Bone marrow (tissue), 2 donors: ENCODE measurements around the gene KRTAP9-7.
"Not testable (repeated sequence)": the region's sequence is repeated elsewhere in the genome, so short reads cannot be mapped to it uniquely, and the experiment has no call there.

Source experiments
- DNase-seq, 2 donors: peaks; one replicate each; lab custom pipeline; 2025; lab: John Stamatoyannopoulos, UW

The KRTAP9-7 gene, protein sequence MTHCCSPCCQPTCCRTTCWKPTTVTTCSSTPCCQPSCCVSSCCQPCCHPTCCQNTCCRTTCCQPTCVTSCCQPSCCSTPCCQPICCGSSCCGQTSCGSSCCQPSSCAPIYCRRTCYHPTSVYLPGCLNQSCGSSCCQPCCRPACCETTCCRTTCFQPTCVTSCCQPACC

DNA sequence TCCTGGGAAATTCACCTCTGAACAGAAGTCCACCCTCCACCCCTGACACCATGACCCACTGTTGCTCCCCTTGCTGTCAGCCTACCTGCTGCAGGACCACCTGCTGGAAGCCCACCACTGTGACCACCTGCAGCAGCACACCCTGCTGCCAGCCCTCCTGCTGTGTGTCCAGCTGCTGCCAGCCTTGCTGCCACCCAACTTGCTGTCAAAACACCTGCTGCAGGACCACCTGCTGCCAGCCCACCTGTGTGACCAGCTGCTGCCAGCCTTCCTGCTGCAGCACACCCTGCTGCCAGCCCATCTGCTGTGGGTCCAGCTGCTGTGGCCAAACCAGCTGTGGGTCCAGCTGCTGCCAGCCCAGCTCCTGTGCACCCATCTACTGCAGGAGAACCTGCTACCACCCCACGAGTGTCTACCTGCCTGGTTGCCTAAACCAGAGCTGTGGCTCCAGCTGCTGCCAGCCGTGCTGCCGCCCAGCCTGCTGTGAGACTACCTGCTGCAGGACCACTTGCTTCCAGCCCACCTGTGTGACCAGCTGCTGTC lies at the start of gene KRTAP9-7:
KRTAP9-7 (plus strand) TSS at position 51 of the 543 bp plus-strand sequence; CDS start at position 51, 0 bp downstream.
- DNase-seq = not testable (repeated sequence)

DNA sequence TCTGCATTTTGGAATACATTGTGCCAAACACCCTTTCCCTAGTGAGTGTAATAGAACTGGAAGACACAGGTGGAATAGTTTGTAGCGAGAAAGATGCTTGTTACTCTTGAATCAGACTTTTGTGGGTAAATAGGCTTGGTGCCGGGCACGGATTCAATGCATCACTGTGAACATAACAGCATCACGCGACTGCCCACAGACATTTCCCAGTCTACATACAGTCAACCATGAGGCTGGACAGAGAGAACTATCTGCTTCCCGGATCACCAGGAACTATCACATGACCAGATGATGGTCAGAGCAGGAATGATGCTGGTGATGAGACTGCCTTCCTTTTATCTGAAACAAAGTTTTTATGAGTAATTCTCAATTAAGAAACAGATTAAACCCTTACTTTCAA lies 49.4 kb upstream of the KRTAP9-7 start:
- DNase-seq = no peak

DNA sequence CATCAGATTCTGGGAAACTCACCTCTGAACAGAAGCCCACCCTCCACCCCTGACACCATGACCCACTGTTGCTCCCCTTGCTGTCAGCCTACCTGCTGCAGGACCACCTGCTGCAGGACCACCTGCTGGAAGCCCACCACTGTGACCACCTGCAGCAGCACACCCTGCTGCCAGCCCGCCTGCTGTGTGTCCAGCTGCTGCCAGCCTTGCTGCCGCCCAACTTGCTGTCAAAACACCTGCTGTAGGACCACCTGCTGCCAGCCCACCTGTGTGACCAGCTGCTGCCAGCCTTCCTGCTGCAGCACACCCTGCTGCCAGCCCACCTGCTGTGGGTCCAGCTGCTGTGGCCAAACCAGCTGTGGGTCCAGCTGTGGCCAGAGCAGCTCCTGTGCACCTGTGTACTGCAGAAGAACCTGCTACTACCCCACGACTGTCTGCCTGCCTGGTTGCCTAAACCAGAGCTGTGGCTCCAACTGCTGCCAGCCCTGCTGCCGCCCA lies 48.9 kb upstream of the KRTAP9-7 start, which contains the start of gene KRTAP9-2:
KRTAP9-2 (plus strand) TSS at position 51 of the 498 bp plus-strand sequence; CDS start at position 58, 7 bp downstream.
- not testable (repeated sequence) for DNase-seq

DNA sequence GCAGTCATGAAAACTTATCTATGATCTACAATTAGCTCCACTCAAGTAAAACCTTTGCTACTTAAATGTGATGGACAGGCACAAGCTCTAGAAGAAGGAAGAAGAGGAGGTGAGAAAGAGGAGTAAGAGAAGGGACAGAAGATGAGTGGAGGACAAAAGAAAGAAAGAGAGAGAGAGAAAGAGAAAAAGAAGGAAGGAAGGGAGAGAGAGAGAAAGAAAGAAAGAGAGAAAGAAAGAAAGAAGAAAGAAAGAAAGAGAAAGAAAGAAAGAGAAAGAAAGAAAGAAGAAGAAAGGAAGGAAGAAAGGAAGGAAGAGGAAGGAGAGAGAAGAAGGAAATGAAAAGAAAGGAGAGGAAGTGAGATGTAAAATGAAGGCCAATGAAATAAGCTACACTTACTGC lies 45.4 kb upstream of the KRTAP9-7 start:
- DNase-seq = no peak

DNA sequence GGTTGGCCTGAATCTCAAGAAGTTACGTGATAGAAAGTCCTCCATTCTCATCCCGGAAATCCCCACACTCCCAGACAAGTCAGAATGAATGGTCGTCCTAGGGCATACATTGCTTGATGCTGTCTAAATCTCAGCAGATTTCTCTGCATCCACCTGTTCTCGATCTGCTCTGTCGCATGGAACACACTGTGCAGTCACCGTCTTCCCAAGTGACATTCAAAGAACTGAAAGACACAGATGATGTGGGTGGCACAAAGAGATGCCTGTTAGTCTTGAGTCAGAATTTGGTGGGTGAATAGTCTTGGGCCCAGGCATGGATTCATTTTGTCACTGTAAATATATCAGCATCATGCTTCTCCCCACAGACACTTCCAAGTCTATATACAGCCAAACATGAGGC lies 43.8 kb upstream of the KRTAP9-7 start:
- DNase-seq = no peak

DNA sequence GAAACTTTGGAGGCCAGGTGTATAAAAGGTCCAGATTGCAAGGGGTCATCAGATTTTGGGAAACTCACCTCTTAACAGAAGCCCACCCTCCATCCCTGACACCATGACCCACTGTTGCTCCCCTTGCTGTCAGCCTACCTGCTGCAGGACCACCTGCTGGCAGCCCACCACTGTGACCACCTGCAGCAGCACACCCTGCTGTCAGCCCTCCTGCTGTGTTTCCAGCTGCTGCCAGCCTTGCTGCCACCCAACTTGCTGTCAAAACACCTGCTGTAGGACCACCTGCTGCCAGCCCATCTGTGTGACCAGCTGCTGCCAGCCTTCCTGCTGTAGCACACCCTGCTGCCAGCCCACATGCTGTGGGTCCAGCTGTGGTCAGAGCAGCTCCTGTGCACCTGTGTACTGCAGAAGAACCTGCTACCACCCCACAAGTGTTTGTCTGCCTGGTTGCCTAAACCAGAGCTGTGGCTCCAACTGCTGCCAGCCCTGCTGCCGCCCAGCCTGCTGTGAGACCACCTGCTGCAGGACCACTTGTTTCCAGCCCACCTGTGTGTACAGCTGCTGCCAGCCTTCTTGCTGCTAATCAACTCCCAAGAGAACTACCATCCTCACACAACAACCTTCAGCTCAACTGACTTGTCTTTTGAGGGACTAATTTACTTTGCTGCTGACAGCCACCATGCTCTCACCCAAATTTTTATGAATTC lies 42.9 kb upstream of the KRTAP9-7 start, which contains the start of gene KRTAP9-3:
KRTAP9-3 (plus strand) TSS at position 51 of the 707 bp plus-strand sequence; CDS start at position 104, 53 bp downstream.
- DNase-seq = not testable (repeated sequence)

DNA sequence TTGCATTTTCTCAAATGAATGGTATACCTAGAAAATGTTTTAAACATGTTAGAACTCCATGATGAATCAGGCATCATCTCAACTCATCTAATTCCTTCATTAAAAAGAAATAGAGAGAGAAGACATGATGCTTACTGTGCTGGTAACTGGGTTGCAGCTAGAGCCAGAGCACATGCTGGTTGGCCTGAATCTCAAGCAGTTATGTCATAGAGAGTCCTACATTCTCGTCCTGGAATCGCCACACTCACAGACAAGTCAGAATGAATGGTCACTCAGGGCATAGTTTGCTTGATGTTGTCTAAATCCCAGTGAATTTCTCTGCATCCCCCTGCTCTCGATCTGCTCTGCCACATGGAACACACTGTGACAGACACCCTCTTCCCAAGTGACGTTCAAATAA lies 38.4 kb upstream of the KRTAP9-7 start:
- not testable (repeated sequence) for DNase-seq

DNA sequence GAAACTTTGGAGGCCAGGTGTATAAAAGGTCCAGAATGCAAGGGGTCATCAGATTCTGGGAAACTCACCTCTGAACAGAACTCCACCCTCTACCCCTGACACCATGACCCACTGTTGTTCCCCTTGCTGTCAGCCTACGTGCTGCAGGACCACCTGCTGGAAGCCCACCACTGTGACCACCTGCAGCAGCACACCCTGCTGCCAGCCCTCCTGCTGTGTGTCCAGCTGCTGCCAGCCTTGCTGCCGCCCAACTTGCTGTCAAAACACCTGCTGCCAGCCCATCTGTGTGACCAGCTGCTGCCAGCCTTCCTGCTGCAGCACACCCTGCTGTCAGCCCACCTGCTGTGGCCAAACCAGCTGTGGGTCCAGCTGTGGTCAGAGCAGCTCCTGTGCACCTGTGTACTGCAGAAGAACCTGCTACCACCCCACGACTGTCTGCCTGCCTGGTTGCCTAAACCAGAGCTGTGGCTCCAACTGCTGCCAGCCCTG lies 37.5 kb upstream of the KRTAP9-7 start, which contains the start of gene KRTAP9-8:
KRTAP9-8 (plus strand) TSS at position 51 of the 489 bp plus-strand sequence; CDS start at position 104, 53 bp downstream.
- not testable (repeated sequence) for DNase-seq

DNA sequence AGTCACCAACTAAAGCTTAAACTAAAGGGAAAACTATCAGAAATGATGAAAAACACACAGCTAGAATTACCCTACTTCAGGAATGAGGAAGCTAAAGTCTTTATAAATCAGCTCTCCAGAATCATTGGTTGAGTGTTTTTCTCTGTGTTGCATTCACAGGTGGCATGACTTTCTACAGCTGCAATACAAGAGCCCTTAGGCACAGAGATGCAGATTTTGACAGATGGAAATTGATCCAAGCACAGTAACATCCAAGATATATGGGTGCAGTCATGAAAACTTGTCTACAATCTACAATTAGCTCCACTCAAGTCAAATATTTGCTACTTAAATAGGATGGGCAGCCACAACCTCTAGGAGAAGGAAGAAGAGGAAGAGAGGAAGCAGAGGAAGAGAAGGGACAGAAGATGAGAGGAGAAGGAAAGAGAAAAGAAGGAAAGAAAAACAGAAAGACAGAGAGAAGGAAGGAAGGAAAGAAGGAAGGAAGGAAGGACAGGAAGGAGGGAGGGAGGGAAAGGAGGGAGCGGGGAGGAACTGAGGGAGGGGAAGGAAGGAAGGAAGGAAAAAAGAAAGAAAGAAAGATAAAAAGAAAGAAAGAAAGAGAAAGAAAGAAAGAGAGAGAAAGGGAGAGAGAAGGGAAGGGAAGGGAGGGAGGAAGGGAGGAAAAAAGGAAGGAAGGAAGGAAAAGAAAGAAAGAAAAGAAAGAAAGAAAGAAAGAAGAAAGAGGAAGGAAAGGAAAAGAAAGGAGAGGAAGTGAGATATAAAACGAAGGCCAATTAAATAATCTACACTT lies 28.3 kb upstream of the KRTAP9-7 start:
- DNase-seq = not testable (repeated sequence)

DNA sequence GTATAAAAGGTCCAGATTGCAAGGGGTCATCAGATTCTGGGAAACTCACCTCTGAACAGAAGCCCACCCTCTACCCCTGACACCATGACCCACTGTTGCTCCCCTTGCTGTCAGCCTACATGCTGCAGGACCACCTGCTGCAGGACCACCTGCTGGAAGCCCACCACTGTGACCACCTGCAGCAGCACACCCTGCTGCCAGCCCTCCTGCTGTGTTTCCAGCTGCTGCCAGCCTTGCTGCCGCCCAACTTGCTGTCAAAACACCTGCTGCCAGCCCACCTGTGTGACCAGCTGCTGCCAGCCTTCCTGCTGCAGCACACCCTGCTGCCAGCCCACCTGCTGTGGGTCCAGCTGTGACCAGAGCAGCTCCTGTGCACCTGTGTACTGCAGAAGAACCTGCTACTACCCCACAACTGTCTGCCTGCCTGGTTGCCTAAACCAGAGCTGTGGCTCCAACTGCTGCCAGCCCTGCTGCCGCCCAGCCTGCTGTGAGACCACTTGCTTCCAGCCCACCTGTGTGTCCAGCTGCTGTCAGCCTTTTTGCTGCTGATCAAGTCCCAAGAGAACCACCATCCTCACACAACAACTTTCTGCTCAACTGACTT lies 25.8 kb upstream of the KRTAP9-7 start, which contains the start of gene KRTAP9-4:
KRTAP9-4 (plus strand) TSS at position 51 of the 604 bp plus-strand sequence; CDS start at position 85, 34 bp downstream.
- not testable (repeated sequence) for DNase-seq

DNA sequence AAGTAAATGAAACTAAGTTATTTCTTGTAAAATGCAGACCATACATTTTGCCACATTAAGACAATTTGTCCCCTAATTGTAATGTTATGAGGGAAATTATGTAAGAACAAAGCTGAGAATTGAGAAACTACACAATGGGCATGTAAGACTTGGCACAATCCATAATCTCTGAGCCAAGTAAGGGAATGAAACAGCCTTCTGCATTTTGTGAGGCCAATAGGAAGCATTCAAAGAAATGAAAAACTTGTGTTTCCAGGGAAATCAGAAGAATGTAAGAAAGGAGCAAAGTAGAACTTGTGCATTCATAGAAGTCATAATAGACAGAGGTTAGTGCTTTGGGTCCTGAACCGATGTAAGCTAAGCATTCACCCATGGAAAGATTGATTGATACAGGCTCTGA lies 24.2 kb upstream of the KRTAP9-7 start:
- no peak for DNase-seq

DNA sequence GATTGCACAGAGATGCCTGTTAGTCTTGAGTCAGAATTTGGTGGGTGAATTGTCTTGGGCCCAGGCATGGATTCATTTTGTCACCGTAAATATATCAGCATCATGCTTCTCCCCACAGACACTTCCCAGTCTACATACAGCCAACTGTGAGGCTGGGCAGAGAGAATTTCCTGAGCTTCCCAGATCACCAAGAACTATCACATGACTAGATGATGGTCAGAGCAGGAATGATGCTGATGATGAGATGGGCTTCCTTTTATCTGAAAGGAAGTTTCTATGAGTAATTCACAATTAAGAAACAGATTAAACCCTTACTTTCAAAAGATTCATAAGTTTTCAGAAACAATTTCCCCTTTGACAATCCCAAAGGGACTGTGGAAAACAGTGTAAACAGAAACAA lies 20.6 kb upstream of the KRTAP9-7 start:
- no peak for DNase-seq

DNA sequence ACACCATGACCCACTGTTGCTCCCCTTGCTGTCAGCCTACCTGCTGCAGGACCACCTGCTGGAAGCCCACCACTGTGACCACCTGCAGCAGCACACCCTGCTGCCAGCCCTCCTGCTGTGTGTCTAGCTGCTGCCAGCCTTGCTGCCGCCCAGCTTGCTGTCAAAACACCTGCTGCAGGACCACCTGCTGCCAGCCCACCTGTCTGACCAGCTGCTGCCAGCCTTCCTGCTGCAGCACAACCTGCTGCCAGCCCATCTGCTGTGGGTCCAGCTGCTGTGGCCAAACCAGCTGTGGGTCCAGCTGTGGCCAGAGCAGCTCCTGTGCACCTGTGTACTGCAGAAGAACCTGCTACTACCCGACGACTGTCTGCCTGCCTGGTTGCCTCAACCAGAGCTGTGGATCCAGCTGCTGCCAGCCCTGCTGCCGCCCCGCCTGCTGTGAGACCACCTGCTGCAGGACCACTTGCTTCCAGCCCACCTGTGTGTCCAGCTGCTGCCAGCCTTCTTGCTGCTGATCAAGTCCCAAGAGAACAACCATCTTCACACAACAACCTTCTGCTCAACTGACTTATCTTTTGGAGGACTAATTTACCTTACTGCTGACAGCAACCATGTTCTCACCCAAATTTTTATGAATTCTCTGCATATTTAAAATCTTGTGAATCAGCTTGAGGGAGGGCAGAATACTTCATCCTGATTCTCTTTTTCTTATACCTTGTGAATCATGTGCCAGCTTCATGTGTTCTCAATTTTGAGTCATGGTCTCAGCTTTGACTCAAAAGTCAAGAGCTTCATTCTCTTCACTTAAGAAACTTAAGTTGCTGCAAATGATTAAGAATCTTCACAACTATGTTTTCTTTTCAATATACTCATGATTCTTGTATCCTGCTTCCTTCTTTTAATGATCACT lies 19.9 kb upstream of the KRTAP9-7 start, which contains the start of gene KRTAP9-9:
KRTAP9-9 (plus strand) TSS at position 4 of the 910 bp plus-strand sequence.
- DNase-seq = not testable (repeated sequence)

DNA sequence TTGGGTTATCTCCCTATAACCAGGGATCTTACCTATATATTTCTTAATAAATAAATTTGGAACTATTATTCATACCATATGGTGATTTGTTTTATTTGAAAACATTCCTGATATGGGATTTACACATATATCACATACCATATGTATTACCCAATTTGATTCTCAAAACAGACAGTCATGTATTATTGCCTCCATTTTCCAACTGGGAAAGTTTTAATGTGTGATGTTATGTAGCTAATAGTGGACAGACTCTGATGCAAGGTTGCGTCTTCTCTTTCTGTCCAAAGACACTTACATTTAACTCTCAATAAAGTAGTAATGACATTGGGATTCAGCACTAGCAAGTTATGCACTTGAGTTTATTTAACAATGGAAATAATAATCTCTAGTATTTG lies 19.2 kb upstream of the KRTAP9-7 start:
- no peak for DNase-seq

DNA sequence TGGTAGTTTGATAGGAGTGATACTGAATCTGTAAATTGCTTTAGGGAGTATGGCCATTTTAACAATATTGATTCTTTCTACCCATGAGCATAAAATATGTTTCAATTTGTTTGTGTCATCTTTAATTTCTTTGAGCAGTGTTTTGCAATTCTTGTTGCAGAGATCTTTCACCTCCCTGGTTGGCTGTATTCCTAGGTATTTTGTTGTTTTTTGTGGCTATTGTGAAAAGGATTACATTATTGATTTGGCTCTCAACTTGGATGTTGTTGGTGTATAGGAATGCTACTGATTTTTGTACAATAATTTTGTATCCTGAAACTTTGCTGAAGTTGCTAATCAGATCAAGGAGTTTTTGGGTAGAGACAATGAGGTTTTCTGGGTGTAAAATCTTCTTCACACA lies 17.1 kb upstream of the KRTAP9-7 start:
- DNase-seq = no peak

DNA sequence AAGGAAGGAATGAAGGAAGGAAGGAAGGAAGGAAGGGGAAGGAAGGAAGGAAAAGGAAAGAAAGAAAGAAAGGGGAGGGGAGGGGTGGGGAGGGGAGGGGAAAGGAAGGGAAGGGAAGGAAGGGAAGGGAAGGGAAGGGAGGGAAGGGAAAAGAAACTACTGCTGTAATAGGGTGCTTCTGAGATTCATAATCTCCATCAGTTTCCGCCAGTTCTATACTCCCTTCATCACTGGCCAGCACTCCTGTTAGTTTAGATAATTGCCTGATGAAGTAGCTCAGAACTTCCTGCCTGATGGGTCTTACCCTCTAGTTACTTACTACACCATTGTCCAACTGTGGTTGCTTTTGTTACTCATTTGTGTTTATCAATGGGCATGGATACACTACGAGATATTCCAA lies 12.3 kb upstream of the KRTAP9-7 start:
- DNase-seq = no peak

DNA sequence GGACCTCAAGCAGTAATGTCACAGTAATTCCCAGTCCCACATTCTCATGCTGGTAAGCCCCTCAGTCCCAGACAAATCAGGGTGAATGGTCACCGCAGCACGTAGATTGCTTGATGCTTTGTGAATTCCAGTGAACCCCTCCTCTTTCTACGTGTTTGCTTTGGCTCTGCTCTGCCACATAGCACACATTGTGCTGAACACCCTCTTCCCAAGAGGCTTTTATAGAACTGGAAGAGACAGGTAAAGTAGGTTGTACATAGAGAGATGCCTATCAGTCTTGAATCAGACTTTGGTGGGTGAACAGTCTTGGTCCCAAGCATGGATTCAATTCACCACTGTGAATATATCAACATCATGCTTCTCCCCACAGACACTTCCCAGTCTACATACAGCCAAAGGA lies 10.9 kb upstream of the KRTAP9-7 start:
- no peak for DNase-seq

DNA sequence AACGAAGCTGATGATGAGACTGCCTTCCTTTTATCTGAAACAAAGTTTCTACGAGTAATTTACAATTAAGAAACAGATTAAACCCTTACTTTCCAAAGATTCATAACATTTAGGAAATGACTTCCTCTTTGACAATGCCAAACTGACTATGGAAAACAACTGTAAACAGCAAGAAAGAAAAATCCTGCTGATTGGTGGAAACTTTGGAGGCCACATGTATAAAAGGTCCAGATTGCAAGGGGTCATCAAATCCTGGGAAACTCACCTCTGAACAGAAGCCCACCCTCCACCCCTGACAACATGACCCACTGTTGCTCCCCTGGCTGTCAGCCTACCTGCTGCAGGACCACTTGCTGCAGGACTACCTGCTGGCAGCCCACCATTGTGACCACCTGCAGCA lies 10.4 kb upstream of the KRTAP9-7 start, which contains the start of gene KRTAP9-6:
KRTAP9-6 (plus strand) TSS at position 301 of the 400 bp plus-strand sequence; CDS start at position 301, 0 bp downstream.
- no peak for DNase-seq

DNA sequence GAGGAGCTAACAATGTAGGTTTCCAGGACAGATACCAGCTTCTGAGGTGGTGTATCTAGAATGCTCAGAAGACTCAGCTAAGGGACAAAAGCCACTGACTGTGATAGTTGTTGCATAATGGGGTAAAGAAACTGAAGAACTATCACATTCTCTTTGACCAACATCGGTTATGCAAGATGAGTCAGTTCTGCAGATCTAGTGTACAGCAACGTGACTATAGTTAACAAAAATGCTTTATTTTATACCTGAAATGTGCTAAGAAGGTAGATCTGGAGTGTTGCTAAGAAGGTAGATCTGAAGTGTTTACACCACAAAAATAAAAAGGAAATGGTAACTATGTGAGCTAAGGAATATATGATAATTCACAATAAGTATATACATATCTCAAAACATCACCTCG lies 7.8 kb upstream of the KRTAP9-7 start:
- DNase-seq = no peak

DNA sequence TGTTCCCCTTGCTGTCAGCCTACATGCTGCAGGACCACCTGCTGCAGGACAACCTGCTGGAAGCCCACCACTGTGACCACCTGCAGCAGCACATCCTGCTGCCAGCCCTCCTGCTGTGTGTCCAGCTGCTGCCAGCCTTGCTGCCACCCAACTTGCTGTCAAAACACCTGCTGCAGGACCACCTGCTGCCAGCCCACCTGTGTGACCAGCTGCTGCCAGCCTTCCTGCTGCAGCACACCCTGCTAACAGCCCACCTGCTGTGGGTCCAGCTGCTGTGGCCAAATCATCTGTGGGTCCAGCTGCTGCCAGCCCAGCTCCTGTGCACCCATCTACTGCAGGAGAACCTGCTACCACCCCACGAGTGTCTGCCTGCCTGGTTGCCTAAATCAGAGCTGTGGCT lies 4.2 kb upstream of the KRTAP9-7 start:
- not testable (repeated sequence) for DNase-seq
